ENCODE measurements around the gene FRAS1. TPM values are rescaled to one million over a fixed set of nuclear protein-coding genes. Genes with fewer than 3 reads are reported as not detected.

FRAS1 gene
- total RNA-seq, 2 donors from 2014 or later, result 77.0 to 78.3 TPM

DNA sequence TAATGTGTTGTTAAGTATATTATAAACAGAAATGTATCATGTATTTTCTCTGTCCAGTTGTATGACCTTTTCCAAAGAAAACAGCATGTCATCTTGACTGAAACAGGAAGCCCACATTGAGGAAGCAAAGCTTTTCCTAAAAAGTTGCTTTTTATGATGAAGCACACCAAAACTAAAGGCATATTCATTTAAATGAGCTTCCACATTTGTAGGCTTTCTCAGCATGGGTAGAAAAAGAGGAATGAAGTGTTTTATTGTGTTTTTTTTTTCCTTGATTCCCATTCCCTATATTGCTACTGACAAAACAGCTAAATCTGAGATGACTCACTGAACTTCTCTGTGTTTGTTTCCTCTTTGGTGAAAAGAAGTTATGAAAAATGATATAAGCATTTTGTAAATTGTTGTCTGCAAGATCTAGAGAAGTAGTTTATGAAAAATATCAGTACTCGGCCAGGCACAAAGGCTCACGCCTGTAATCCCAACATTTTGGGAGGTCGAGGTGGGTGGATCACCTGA is 32.5 kb upstream of the FRAS1 start:
- no peak overlapping the region for H3K4me3 ChIP-seq (ENCODE audit: low read length)
- WGBS, 2 experiments (ENCODE audit: insufficient coverage in 1 of 2, insufficient read length in 1 of 2), result 93 to 95% methylated on average over 3 of the region's 3 CpGs
- H3K9me3 ChIP-seq (ENCODE audit: control insufficient read depth, low read length), result no peaks in the 10 kb centered on the region
- Mint-ChIP-seq H3K4me1 (peaks cover 23% of the 10 kb centered on the region), H3K27me3 (ENCODE audit: insufficient read depth) (no peaks in the 10 kb centered on the region), H3K36me3 (ENCODE audit: low read depth) (no peaks in the 10 kb centered on the region), H3K4me3 (no peak overlapping the region), H3K9me3 (peaks cover 5% of the 10 kb centered on the region), H3K27ac (no peak overlapping the region)
- TF ChIP-seq, protein P1, sequence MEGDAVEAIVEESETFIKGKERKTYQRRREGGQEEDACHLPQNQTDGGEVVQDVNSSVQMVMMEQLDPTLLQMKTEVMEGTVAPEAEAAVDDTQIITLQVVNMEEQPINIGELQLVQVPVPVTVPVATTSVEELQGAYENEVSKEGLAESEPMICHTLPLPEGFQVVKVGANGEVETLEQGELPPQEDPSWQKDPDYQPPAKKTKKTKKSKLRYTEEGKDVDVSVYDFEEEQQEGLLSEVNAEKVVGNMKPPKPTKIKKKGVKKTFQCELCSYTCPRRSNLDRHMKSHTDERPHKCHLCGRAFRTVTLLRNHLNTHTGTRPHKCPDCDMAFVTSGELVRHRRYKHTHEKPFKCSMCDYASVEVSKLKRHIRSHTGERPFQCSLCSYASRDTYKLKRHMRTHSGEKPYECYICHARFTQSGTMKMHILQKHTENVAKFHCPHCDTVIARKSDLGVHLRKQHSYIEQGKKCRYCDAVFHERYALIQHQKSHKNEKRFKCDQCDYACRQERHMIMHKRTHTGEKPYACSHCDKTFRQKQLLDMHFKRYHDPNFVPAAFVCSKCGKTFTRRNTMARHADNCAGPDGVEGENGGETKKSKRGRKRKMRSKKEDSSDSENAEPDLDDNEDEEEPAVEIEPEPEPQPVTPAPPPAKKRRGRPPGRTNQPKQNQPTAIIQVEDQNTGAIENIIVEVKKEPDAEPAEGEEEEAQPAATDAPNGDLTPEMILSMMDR (conservative IDR thresholded peaks at IDR 0.05), result no peak
- no peak overlapping the region for H3K9ac ChIP-seq (ENCODE audit: extremely low read depth, low read length, poor library complexity, severe bottlenecking)
- peaks cover 13% of the 10 kb centered on the region for H3K4me1 ChIP-seq (ENCODE audit: control insufficient read depth, insufficient read depth, low read length)
- DNase-seq, result no peak
- no peaks in the 10 kb centered on the region for H3K27me3 ChIP-seq (ENCODE audit: control insufficient read depth, insufficient read depth, low read length, poor library complexity, severe bottlenecking)
- H3K27ac ChIP-seq (ENCODE audit: low read depth, low read length), result no peak overlapping the region
- H3K36me3 ChIP-seq (ENCODE audit: control insufficient read depth, insufficient read depth, low read length), result no peaks in the 10 kb centered on the region

DNA sequence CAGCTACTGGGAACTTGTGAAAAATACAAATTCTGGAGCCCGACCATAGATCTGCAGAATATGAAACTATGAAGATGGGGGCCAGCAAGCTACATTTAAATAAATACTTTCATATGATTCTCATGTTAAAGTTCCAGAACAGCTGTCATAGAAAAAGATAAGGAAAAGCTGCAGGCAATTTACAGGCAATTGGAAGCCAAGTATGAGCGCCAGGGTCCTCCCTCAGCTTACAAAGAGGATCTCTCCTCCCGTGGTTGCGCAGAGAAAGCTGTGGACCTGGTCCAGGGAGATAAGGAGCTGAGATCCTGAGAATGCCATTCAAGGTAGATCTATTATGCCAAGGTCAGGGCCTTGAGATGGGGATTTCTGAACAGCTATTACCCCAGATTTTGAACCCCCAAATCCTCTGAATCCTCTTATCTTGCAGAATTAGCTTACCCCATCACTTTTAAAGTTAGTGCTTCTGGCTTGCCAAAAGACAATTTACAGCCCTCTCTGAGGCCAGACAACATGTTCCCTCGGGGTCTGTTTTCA is 25.6 kb upstream of the FRAS1 start:
- Mint-ChIP-seq H3K9me3 (peaks cover 9% of the 10 kb centered on the region), H3K27ac (no peak overlapping the region), H3K4me3 (no peak overlapping the region), H3K27me3 (ENCODE audit: insufficient read depth) (peaks cover 5% of the 10 kb centered on the region), H3K36me3 (ENCODE audit: low read depth) (no peaks in the 10 kb centered on the region), H3K4me1 (peaks cover 10% of the 10 kb centered on the region)
- Histone ChIP-seq H3K4me1 (ENCODE audit: control insufficient read depth, insufficient read depth, low read length) (no peaks in the 10 kb centered on the region), H3K9me3 (ENCODE audit: control insufficient read depth, low read length) (no peaks in the 10 kb centered on the region), H3K9ac (ENCODE audit: extremely low read depth, low read length, poor library complexity, severe bottlenecking) (no peak overlapping the region), H3K4me3 (ENCODE audit: low read length) (no peak overlapping the region), H3K27me3 (ENCODE audit: control insufficient read depth, insufficient read depth, low read length, poor library complexity, severe bottlenecking) (no peaks in the 10 kb centered on the region), H3K27ac (ENCODE audit: low read depth, low read length) (no peak overlapping the region), H3K36me3 (ENCODE audit: control insufficient read depth, insufficient read depth, low read length) (no peaks in the 10 kb centered on the region)
- DNase-seq, result no peak
- TF ChIP-seq, protein P1 (conservative IDR thresholded peaks at IDR 0.05), result no peak
- WGBS, 2 experiments (ENCODE audit: insufficient coverage in 1 of 2, insufficient read length in 1 of 2), result 85 to 95% methylated on average over 2 to 5 of the region's 5 CpGs

DNA sequence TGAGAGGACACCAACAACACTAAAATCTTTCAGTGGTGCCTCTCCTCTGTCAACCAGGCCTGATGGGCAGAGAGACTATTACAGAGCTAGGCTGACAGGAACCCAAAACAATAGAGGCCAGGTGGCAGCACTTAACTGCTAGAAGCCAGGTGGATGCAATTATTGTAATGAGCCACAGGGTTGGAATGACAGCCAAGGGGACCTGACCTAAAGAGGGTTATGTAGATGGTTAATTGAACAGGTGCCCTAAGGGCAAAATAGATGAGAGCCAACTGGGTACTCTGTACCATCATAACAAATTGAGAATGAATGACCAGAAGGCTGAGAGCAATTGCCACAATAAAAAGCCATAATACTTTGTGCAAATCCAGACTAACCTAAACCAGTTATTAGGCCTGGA is 24.7 kb upstream of the FRAS1 start:
- Histone ChIP-seq H3K4me1 (ENCODE audit: control insufficient read depth, insufficient read depth, low read length) (no peaks in the 10 kb centered on the region), H3K9ac (ENCODE audit: extremely low read depth, low read length, poor library complexity, severe bottlenecking) (no peak overlapping the region), H3K27me3 (ENCODE audit: control insufficient read depth, insufficient read depth, low read length, poor library complexity, severe bottlenecking) (peaks cover 6% of the 10 kb centered on the region), H3K4me3 (ENCODE audit: low read length) (no peak overlapping the region), H3K36me3 (ENCODE audit: control insufficient read depth, insufficient read depth, low read length) (no peaks in the 10 kb centered on the region), H3K27ac (ENCODE audit: low read depth, low read length) (no peak overlapping the region), H3K9me3 (ENCODE audit: control insufficient read depth, low read length) (no peaks in the 10 kb centered on the region)
- no peak overlapping the region for H3K4me3 Mint-ChIP-seq
- H3K36me3 Mint-ChIP-seq (ENCODE audit: low read depth), result no peaks in the 10 kb centered on the region
- TF ChIP-seq, protein P1 (conservative IDR thresholded peaks at IDR 0.05), result no peak
- DNase-seq, result no peak
- no peak overlapping the region for H3K27ac Mint-ChIP-seq
- peaks cover 8% of the 10 kb centered on the region for H3K27me3 Mint-ChIP-seq (ENCODE audit: insufficient read depth)
- peaks cover 9% of the 10 kb centered on the region for H3K9me3 Mint-ChIP-seq
- H3K4me1 Mint-ChIP-seq, result peaks cover 10% of the 10 kb centered on the region
